ENCODE measurements around the gene ALK.

The ALK gene

GRCh38 chr2:29425866-29426265 lies 495.5 kb downstream of the ALK start:
- intact Hi-C loops (cut with DNase I) = no loop called here
- no peak for DNase-seq

- intact Hi-C loops (cut with DNase I) = no loop called here
- DNase-seq = no peak
Observed at GRCh38 chr2:29423061-29423666, 498.2 kb downstream of the ALK start.

GRCh38 chr2:29420999-29421782 lies 500.2 kb downstream of the ALK start:
- intact Hi-C loops (cut with DNase I) = no loop called here
- DNase-seq = no peak

- DNase-seq = no peak
- intact Hi-C loops (cut with DNase I) = no loop called here
Observed at GRCh38 chr2:29420464-29420863, 500.9 kb downstream of the ALK start.

- DNase-seq = no peak
- intact Hi-C loops (cut with DNase I) = no loop called here
Observed at GRCh38 chr2:29417630-29418029, 503.8 kb downstream of the ALK start.

GRCh38 chr2:29412197-29412925 lies 509.0 kb downstream of the ALK start:
- intact Hi-C loops (cut with DNase I) = no loop called here
- DNase-seq = no peak

- intact Hi-C loops (cut with DNase I) = no loop called here
- DNase-seq = no peak
Observed at GRCh38 chr2:29405707-29406106, 515.7 kb downstream of the ALK start.

- intact Hi-C loops (cut with DNase I) = no loop called here
- DNase-seq = no peak
Observed at GRCh38 chr2:29405266-29405665, 516.1 kb downstream of the ALK start.

GRCh38 chr2:29401994-29402393 lies 519.4 kb downstream of the ALK start:
- intact Hi-C loops (cut with DNase I) = no loop called here
- DNase-seq = no peak

GRCh38 chr2:29400930-29401653 lies 520.3 kb downstream of the ALK start:
- DNase-seq = no peak
- intact Hi-C loops (cut with DNase I) = no loop called here

- DNase-seq = peak in 24 of 42 donors; percentile 3 to 65 (median 23)
- intact Hi-C loops (cut with DNase I) = no loop called here
Observed at GRCh38 chr2:29398384-29399237, 522.8 kb downstream of the ALK start.

- intact Hi-C loops (cut with DNase I) = no loop called here
- no peak for DNase-seq
Observed at GRCh38 chr2:29397713-29398112, 523.7 kb downstream of the ALK start.

- intact Hi-C loops (cut with DNase I) = no loop called here
- no peak for DNase-seq
Observed at GRCh38 chr2:29397039-29397438, 524.3 kb downstream of the ALK start.

- intact Hi-C loops (cut with DNase I) = no loop called here
- no peak for DNase-seq
Observed at GRCh38 chr2:29394981-29395350, 526.4 kb downstream of the ALK start.

- intact Hi-C loops (cut with DNase I) = no loop called here
Observed at GRCh38 chr2:29394311-29394980, 526.9 kb downstream of the ALK start.

GRCh38 chr2:29393676-29394075 lies 527.7 kb downstream of the ALK start:
- intact Hi-C loops (cut with DNase I) = no loop called here

More at GRCh38 chr2:29394311-29394980, 526.9 kb downstream of the ALK start:
- no peak for DNase-seq

GRCh38 chr2:29392774-29393173 lies 528.6 kb downstream of the ALK start:
- intact Hi-C loops (cut with DNase I) = no loop called here
- DNase-seq = no peak

More at GRCh38 chr2:29393676-29394075, 527.7 kb downstream of the ALK start:
- no peak for DNase-seq

- no peak for DNase-seq
- intact Hi-C loops (cut with DNase I) = no loop called here
Observed at GRCh38 chr2:29390136-29390535, 531.2 kb downstream of the ALK start.
